Measurements from ENCODE around the gene SFXN5. TPM values are rescaled to one million over a fixed set of nuclear protein-coding genes. Genes with fewer than 3 reads are reported as not detected.

Gene SFXN5
- total and polyA plus RNA-seq, 7 donors = 5.1 to 17.1 (median 12.2) TPM

DNA sequence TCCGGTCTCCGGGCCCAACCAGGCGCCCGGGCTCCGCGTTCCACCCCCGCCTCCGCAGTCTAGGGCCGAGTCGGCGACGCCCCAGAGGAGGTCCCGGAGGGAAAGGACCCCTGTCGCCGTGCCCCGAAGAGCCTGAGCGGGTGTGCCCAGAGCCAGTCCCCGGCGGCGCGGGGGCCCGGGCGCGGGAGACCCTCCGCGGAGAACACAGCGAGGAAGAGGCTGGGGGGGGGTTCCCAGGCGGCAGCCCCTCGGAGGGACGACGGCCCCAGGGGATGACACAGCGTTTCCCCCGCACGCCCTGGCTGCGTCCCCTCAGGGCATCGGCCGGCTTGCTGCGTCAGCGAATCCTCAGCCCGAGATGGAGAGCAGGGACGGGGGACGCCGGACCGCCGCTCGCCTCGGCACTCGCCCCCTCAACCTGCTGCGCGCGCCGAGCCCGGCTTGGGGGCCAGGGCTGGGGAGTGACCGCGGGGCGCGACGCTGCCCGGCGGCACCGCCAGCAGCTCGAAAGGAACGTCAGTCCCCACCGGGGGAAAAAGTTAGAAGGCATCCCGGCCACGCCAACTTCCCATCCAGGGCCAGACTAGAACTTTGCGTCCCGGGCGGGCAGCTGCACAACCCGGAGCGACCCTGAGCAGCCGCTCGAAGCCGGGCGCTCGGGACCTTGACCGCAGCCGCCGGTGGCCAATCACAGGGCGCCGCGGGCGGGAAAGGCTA is 711 bp downstream of the SFXN5 start:
- Histone ChIP-seq H3K27ac (peak overlapping the region; percentile 98), H3K4me3 (peak overlapping the region; percentile 99), H3K4me1 (peaks cover 39% of the 10 kb centered on the region), H3K27me3 (ENCODE audit: insufficient read depth in 3 of 3, low read length in 2 of 3) (no peaks in the 10 kb centered on the region), H3K36me3 (ENCODE audit: insufficient read depth in 1 of 2, low read depth in 1 of 2) (peaks cover 0 to 9% of the 10 kb centered on the region in 2 donors), H3K9me3 (no peaks in the 10 kb centered on the region)
- peak; percentile 44 to 69 for DNase-seq
- intact Hi-C loops (cut with DNase I) = no loop called here
- 0 to 1% (median 0%) methylated on average over 63 to 83 of the region's 83 CpGs for WGBS, 3 donors
- TF ChIP-seq, protein P1, sequence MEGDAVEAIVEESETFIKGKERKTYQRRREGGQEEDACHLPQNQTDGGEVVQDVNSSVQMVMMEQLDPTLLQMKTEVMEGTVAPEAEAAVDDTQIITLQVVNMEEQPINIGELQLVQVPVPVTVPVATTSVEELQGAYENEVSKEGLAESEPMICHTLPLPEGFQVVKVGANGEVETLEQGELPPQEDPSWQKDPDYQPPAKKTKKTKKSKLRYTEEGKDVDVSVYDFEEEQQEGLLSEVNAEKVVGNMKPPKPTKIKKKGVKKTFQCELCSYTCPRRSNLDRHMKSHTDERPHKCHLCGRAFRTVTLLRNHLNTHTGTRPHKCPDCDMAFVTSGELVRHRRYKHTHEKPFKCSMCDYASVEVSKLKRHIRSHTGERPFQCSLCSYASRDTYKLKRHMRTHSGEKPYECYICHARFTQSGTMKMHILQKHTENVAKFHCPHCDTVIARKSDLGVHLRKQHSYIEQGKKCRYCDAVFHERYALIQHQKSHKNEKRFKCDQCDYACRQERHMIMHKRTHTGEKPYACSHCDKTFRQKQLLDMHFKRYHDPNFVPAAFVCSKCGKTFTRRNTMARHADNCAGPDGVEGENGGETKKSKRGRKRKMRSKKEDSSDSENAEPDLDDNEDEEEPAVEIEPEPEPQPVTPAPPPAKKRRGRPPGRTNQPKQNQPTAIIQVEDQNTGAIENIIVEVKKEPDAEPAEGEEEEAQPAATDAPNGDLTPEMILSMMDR (IDR thresholded peaks at IDR 0.05) = no peak
- peak; percentile 15 to 35 (median 24) for ATAC-seq

DNA sequence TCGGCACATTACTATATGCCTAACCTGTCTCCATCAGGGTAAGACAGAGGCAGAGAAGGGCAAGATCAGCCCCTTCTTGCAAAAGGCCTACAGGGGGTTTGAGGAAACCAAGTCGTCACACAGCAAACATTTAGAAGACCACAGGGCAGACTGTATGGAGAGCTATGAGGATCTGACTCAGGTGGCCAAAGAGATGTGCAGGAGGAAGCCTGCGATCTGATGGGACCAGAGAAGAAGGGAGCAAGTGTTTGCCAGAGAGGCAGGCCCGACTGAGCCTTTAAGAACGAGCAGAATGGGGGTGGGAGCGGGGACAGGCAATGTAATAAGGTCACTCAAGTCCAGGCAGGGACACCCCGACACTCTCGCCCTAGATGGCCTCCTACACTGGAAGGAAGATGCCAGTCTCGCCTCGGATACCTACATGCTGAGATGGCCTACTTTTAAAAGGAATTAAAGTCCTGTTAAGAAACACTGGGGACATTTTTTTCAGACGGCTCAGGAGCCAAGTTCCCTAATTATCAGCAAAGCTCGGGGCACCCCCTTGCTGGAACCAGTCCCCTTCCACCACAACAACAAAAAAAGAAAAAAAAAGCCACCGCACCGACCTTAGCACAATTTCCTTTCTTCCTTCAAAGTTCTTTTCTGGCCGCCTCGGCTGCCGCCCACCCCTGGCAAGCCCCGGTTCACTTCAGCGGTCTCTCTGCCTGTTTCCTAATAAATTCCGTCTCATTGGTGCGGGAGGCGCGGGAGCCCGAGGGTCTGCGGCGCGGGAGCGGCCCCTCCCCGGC is 1.5 kb downstream of the SFXN5 start:
- Histone ChIP-seq H3K36me3 (ENCODE audit: insufficient read depth in 1 of 2, low read depth in 1 of 2) (peaks cover 0 to 9% of the 10 kb centered on the region in 2 donors), H3K27ac (peak overlapping the region; percentile 98), H3K27me3 (ENCODE audit: insufficient read depth in 3 of 3, low read length in 2 of 3) (no peaks in the 10 kb centered on the region), H3K9me3 (no peaks in the 10 kb centered on the region), H3K4me3 (peak overlapping the region; percentile 99), H3K4me1 (peaks cover 33% of the 10 kb centered on the region)
- intact Hi-C loops (cut with DNase I) = no loop called here
- TF ChIP-seq, protein P1 (IDR thresholded peaks at IDR 0.05) = no peak
- WGBS, 3 donors = 9 to 15% (median 12%) methylated on average over 29 of the region's 29 CpGs
- ATAC-seq = no peak
- DNase-seq = no peak

DNA sequence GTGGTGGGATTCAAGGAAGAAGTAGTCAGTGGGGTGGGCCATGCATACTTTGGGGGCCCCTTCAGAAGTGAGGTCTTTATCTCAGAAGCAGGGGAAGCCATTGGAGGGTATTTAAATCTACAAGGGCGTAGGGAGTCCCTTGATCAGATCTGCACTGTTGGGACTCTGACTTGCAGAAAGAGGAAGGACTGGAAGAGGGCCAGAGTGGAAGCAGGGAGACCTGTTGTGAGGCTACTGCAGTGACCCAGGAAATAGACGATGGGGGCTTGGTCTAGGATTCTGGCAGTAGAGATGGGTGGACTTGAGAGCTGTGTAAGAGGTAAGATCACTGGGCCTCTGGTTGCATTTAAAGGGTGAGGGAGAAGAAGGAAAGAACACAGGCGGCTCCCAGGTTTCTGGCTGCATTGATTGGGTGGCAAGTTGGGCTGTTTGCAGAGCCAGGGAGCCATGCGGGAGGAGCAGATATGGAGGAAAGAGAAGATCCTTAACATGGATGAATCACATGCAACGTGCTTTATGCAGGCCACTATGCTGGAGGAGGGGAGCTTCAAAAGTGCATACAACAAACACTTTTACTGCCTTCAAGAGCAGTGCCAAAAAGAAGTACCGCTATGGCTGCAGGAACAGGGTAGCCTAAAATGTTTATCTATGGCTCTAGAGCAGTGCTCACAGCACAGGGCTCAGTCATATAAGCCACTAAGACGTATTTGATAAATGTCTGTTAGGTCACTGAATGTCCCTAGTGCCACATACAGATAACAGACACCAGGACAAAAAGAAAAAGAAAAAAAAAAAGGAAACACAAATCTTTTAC is 2.3 kb downstream of the SFXN5 start:
- Histone ChIP-seq H3K27ac (peak overlapping the region; percentile 98), H3K4me3 (peak overlapping the region; percentile 99), H3K9me3 (no peaks in the 10 kb centered on the region), H3K4me1 (peaks cover 37% of the 10 kb centered on the region), H3K27me3 (ENCODE audit: insufficient read depth in 3 of 3, low read length in 2 of 3) (no peaks in the 10 kb centered on the region), H3K36me3 (ENCODE audit: insufficient read depth in 1 of 2, low read depth in 1 of 2) (peaks cover 0 to 9% of the 10 kb centered on the region in 2 donors)
- DNase-seq (no peak), ATAC-seq (no peak)
- TF ChIP-seq, protein P1 (IDR thresholded peaks at IDR 0.05) = no peak
- 57 to 78% (median 73%) methylated on average over 7 of the region's 7 CpGs for WGBS, 3 donors
- intact Hi-C loops (cut with DNase I) = no loop called here

DNA sequence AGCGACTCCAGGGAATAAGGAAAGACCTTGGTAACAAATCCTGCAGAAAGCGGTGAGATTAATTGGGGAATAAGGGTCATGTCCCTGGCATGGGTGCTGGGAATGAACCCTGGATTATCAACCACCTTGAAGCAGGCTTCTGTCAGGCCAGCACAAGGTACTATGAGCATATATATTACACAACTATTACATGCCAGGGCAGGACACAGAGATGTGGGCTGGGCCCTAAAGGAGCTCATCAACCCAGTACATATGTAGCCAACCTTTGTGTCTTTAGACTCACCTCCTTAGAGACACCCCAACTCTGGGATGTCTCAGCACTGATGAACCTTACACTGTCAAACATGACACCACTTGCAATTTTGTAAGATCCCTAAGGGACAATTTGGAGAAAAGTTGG is 3.4 kb downstream of the SFXN5 start:
- H3K36me3 ChIP-seq (ENCODE audit: insufficient read depth in 1 of 2, low read depth in 1 of 2) = peaks cover 0 to 9% of the 10 kb centered on the region in 2 donors
- H3K27ac ChIP-seq = no peak overlapping the region
- TF ChIP-seq, protein P1 (IDR thresholded peaks at IDR 0.05) = no peak
- intact Hi-C loops (cut with DNase I) = no loop called here
- DNase-seq (no peak), ATAC-seq (no peak)
- peaks cover 48% of the 10 kb centered on the region for H3K4me1 ChIP-seq
- H3K27me3 ChIP-seq (ENCODE audit: insufficient read depth in 3 of 3, low read length in 2 of 3) = no peaks in the 10 kb centered on the region
- no peaks in the 10 kb centered on the region for H3K9me3 ChIP-seq
- WGBS, 3 donors = 94 to 100% (median 98%) methylated on average over 2 of the region's 2 CpGs
- no peak overlapping the region for H3K4me3 ChIP-seq

Data from psoas muscle (tissue), 8 donors.